ENCODE measurements around the gene NMUR2.

NMUR2 gene

DNA sequence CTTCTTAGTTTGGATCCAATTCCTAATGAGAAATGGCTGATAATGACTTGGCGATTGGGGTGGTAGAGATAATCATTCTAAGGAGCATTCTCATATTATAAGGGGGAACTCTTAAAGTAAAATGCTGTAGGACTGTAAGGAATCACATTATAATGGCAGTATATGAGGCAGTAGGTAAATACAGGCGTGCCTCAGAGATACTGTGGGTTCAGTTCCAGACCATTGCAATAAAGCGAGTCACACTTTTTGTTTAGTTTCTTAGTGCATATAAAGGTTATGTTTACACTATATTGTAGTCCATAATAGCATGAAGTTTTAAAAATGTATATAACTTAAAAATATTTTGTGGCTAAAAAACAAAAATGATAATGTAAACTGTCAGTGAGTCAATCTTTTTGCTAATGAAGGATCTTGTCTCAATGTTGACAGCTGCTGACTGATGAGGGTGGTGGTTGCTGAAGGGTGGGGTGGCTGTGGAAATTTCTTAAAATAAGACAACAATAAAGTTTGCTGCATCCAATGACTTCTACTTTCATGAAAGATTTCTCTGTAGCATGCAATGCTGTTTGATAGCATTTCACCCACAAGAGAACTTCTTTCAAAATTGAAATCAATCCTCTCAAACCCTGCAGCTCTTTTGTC is 15.8 kb downstream of the NMUR2 start:
- no peak overlapping the region for H3K9ac ChIP-seq (ENCODE audit: low read depth, low read length, poor library complexity, severe bottlenecking)
- H3K79me2 ChIP-seq (ENCODE audit: insufficient read depth, low read length): no peaks in the 10 kb centered on the region
- no peaks in the 10 kb centered on the region for H3K9me2 ChIP-seq (replicated peaks; ENCODE audit: low read depth, low read length)
- H2AFZ ChIP-seq (ENCODE audit: low read length): no peak overlapping the region
- H4K20me1 ChIP-seq (ENCODE audit: insufficient read depth, low read length, poor library complexity, severe bottlenecking): no peaks in the 10 kb centered on the region
- no peaks in the 10 kb centered on the region for H3K36me3 ChIP-seq (ENCODE audit: insufficient read depth, low read length)
- no peaks in the 10 kb centered on the region for H3K27me3 ChIP-seq (ENCODE audit: insufficient read depth, low read length, poor library complexity, severe bottlenecking)
- no peak overlapping the region for H3K4me2 ChIP-seq (ENCODE audit: low read depth, low read length, poor library complexity, severe bottlenecking)
- no peaks in the 10 kb centered on the region for H3F3A ChIP-seq (ENCODE audit: low read depth)
- H3K4me1 ChIP-seq (ENCODE audit: insufficient read depth, low read length, poor library complexity, severe bottlenecking): no peaks in the 10 kb centered on the region
- H3K4me3 ChIP-seq (ENCODE audit: low read length, poor library complexity, severe bottlenecking): no peak overlapping the region
- no peaks in the 10 kb centered on the region for H3K9me3 ChIP-seq (ENCODE audit: insufficient read depth, low read depth, low read length)
- no peak for TF ChIP-seq EZH2phosphoT487 (IDR thresholded peaks at IDR 0.05; ENCODE audit: borderline replicate concordance)
- TF ChIP-seq, protein P1, sequence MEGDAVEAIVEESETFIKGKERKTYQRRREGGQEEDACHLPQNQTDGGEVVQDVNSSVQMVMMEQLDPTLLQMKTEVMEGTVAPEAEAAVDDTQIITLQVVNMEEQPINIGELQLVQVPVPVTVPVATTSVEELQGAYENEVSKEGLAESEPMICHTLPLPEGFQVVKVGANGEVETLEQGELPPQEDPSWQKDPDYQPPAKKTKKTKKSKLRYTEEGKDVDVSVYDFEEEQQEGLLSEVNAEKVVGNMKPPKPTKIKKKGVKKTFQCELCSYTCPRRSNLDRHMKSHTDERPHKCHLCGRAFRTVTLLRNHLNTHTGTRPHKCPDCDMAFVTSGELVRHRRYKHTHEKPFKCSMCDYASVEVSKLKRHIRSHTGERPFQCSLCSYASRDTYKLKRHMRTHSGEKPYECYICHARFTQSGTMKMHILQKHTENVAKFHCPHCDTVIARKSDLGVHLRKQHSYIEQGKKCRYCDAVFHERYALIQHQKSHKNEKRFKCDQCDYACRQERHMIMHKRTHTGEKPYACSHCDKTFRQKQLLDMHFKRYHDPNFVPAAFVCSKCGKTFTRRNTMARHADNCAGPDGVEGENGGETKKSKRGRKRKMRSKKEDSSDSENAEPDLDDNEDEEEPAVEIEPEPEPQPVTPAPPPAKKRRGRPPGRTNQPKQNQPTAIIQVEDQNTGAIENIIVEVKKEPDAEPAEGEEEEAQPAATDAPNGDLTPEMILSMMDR (conservative IDR thresholded peaks at IDR 0.05; ENCODE audit: low read length): no peak

DNA sequence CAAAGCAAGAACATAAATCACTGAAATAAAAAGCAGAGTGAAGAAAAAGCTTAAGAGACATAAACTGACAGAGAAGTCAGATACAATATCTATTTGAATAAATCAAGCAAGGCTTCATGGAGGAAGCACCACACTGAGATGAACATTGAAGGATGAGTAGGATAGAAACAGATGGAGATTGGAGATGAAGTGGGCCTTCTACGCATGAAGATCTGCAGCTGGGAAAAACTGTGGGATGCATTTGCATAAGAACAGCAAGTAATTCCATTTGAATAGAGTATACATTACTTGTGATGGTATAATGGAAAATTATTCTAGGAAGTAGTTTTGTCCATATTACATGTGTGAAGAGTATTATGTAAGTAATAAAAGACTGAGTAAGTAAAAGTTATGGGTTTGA is 16.5 kb downstream of the NMUR2 start:
- H3K4me3 ChIP-seq (ENCODE audit: low read length, poor library complexity, severe bottlenecking): no peak overlapping the region
- H4K20me1 ChIP-seq (ENCODE audit: insufficient read depth, low read length, poor library complexity, severe bottlenecking): no peaks in the 10 kb centered on the region
- H3K27me3 ChIP-seq (ENCODE audit: insufficient read depth, low read length, poor library complexity, severe bottlenecking): no peaks in the 10 kb centered on the region
- H3K9me2 ChIP-seq (replicated peaks; ENCODE audit: low read depth, low read length): no peaks in the 10 kb centered on the region
- H3K4me2 ChIP-seq (ENCODE audit: low read depth, low read length, poor library complexity, severe bottlenecking): no peak overlapping the region
- no peaks in the 10 kb centered on the region for H3F3A ChIP-seq (ENCODE audit: low read depth)
- no peak overlapping the region for H3K9ac ChIP-seq (ENCODE audit: low read depth, low read length, poor library complexity, severe bottlenecking)
- no peak overlapping the region for H2AFZ ChIP-seq (ENCODE audit: low read length)
- no peaks in the 10 kb centered on the region for H3K4me1 ChIP-seq (ENCODE audit: insufficient read depth, low read length, poor library complexity, severe bottlenecking)
- TF ChIP-seq, protein P1 (conservative IDR thresholded peaks at IDR 0.05; ENCODE audit: low read length): no peak
- TF ChIP-seq EZH2phosphoT487 (IDR thresholded peaks at IDR 0.05; ENCODE audit: borderline replicate concordance): no peak
- no peaks in the 10 kb centered on the region for H3K36me3 ChIP-seq (ENCODE audit: insufficient read depth, low read length)
- H3K79me2 ChIP-seq (ENCODE audit: insufficient read depth, low read length): no peaks in the 10 kb centered on the region
- no peaks in the 10 kb centered on the region for H3K9me3 ChIP-seq (ENCODE audit: insufficient read depth, low read depth, low read length)

DNA sequence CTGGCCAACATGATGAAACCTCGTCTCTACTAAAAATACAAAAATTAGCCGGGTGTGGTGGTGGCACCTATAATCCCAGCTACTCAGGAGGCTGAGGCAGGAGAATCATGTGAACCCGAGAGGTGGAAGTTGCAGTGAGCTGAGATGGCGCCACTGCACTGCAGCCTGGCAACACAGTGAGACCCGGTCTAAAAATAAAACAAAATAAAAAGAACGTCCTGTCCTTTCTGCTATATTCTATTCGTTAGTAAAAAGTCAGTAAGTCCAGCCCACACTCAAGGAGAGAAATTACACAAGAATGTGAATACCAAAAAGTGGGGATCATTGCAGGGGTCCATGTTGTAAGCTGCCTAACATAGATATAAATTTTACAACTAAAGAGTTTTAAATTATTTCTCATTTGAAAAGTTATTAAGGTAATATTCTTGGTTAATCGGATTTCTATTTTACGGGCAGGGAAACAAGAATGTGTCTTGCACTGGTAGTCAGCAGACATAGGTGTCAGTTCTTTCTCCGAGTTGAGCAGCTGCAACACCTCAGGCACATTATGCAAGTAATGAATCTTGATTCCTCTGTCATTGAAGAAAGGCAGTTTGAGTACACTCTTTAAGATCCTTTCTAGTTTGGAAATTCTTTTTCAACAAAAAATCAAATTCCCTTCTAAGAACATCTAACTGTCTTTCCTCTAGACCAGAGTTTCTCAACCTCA is 24.5 kb downstream of the NMUR2 start:
- no peaks in the 10 kb centered on the region for H3K36me3 ChIP-seq (ENCODE audit: insufficient read depth, low read length)
- TF ChIP-seq EZH2phosphoT487 (IDR thresholded peaks at IDR 0.05; ENCODE audit: borderline replicate concordance): no peak
- TF ChIP-seq, protein P1 (conservative IDR thresholded peaks at IDR 0.05; ENCODE audit: low read length): no peak

More for the DNA sequence above, 24.5 kb downstream of the NMUR2 start:
- H2AFZ ChIP-seq (ENCODE audit: low read length): no peak overlapping the region
- H3K27me3 ChIP-seq (ENCODE audit: insufficient read depth, low read length, poor library complexity, severe bottlenecking): no peaks in the 10 kb centered on the region
- no peak overlapping the region for H3K9ac ChIP-seq (ENCODE audit: low read depth, low read length, poor library complexity, severe bottlenecking)
- no peak overlapping the region for H3K4me3 ChIP-seq (ENCODE audit: low read length, poor library complexity, severe bottlenecking)
- no peak overlapping the region for H3K4me2 ChIP-seq (ENCODE audit: low read depth, low read length, poor library complexity, severe bottlenecking)
- H3F3A ChIP-seq (ENCODE audit: low read depth): no peaks in the 10 kb centered on the region
- H3K9me3 ChIP-seq (ENCODE audit: insufficient read depth, low read depth, low read length): no peaks in the 10 kb centered on the region
- H3K9me2 ChIP-seq (replicated peaks; ENCODE audit: low read depth, low read length): no peaks in the 10 kb centered on the region
- H3K4me1 ChIP-seq (ENCODE audit: insufficient read depth, low read length, poor library complexity, severe bottlenecking): no peaks in the 10 kb centered on the region
- H4K20me1 ChIP-seq (ENCODE audit: insufficient read depth, low read length, poor library complexity, severe bottlenecking): no peaks in the 10 kb centered on the region
- H3K79me2 ChIP-seq (ENCODE audit: insufficient read depth, low read length): no peaks in the 10 kb centered on the region

All from Loucy (cell line).